ENCODE results near the gene NRXN2. TPM values are rescaled to one million over a fixed set of nuclear protein-coding genes. Genes with fewer than 3 reads are reported as not detected.

Gene NRXN2
- total RNA-seq, 1 experiment from 2014 or later = 0.15 TPM

- POLR2A ChIA-PET = no interaction called here
- no peak for DNase-seq (ENCODE audit: low read depth, low spot score)
Measured at GRCh38 chr11:64603411-64604110, 119.4 kb downstream of the NRXN2 start.

DNA sequence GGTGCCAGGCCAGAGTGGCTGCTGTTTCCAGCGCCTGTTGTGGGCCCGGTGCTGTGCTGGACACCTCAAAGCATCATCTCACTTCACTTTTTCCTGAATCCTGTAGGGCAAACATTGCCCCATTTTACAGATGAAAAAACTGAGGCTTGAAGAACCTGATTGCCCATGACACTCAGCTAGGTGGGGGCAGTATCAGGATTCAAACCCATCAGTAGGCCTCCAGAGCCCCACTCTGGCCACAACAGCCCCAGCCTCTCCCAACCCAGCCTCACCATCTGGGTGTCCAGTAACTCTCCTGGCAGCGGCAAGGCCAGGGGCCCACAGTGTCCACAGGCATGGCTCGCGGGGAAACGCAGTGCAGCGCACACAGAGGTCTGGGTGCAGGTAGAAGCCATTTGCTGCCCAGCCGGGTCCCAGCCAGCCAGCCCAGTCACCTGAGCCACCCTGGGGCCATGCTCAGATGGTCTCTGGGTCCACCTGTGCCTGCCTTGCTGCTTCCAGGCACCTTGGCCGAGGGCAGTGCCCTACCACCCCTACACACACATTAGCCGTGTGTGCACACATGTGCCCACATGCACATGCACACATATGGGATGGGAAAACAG is 120.4 kb downstream of the NRXN2 start:
- ChIA-PET CTCF (no interaction called here), POLR2A (no interaction called here)
- intact Hi-C loops (cut with micrococcal nuclease; ENCODE audit: unreplicated experiment) = no loop called here
- Histone ChIP-seq H3K27me3 (ENCODE audit: control insufficient read depth, insufficient read depth, low read length) (no peaks in the 10 kb centered on the region), H3K27ac (ENCODE audit: low read length) (no peak overlapping the region), H3K36me3 (ENCODE audit: control insufficient read depth, insufficient read depth, low read length) (no peaks in the 10 kb centered on the region), H3K4me3 (ENCODE audit: low read depth in 2 of 2, low read length in 2 of 2) (no peak overlapping the region), H3K9me3 (ENCODE audit: control insufficient read depth, insufficient read depth, low read depth, low read length) (no peaks in the 10 kb centered on the region), H3K4me1 (ENCODE audit: control insufficient read depth, insufficient read depth, low read length) (0 out of 2 replicates have a peak, but pooled peaks cover 3% of the 10 kb centered on the region)
- ATAC-seq (no peak), DNase-seq (ENCODE audit: low read depth, low spot score) (no peak)
- no peak for TF ChIP-seq CTCF (IDR thresholded peaks at IDR 0.05)
- TF ChIP-seq POLR2AphosphoS5 (IDR thresholded peaks at IDR 0.05; ENCODE audit: low read depth, low read length) = no peak
- TF ChIP-seq TCF7L2 (IDR thresholded peaks at IDR 0.05; ENCODE audit: low read depth, low read length) = no peak
- TF ChIP-seq SIN3A (IDR thresholded peaks at IDR 0.05; ENCODE audit: borderline replicate concordance, insufficient read depth, low read depth, low read length) = no peak
- TF ChIP-seq, protein P1, sequence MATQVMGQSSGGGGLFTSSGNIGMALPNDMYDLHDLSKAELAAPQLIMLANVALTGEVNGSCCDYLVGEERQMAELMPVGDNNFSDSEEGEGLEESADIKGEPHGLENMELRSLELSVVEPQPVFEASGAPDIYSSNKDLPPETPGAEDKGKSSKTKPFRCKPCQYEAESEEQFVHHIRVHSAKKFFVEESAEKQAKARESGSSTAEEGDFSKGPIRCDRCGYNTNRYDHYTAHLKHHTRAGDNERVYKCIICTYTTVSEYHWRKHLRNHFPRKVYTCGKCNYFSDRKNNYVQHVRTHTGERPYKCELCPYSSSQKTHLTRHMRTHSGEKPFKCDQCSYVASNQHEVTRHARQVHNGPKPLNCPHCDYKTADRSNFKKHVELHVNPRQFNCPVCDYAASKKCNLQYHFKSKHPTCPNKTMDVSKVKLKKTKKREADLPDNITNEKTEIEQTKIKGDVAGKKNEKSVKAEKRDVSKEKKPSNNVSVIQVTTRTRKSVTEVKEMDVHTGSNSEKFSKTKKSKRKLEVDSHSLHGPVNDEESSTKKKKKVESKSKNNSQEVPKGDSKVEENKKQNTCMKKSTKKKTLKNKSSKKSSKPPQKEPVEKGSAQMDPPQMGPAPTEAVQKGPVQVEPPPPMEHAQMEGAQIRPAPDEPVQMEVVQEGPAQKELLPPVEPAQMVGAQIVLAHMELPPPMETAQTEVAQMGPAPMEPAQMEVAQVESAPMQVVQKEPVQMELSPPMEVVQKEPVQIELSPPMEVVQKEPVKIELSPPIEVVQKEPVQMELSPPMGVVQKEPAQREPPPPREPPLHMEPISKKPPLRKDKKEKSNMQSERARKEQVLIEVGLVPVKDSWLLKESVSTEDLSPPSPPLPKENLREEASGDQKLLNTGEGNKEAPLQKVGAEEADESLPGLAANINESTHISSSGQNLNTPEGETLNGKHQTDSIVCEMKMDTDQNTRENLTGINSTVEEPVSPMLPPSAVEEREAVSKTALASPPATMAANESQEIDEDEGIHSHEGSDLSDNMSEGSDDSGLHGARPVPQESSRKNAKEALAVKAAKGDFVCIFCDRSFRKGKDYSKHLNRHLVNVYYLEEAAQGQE (IDR thresholded peaks at IDR 0.05; ENCODE audit: insufficient read depth in 1 of 2, low read depth in 2 of 2, low read length in 1 of 2) = no peak
- BruUV-seq (replicated peaks) = no TSS peak
- in situ Hi-C loops (cut with HindIII; ENCODE audit: low pct_unique_long_range_greater_than_20kb, low sequenced_read_pairs) = no loop called here

More at GRCh38 chr11:64603411-64604110, 119.4 kb downstream of the NRXN2 start:
- no peaks in the 10 kb centered on the region for H3K9me3 ChIP-seq (ENCODE audit: control insufficient read depth, insufficient read depth, low read depth, low read length)
- 0 out of 2 replicates have a peak, but pooled peaks cover 3% of the 10 kb centered on the region for H3K4me1 ChIP-seq (ENCODE audit: control insufficient read depth, insufficient read depth, low read length)
- intact Hi-C loops (cut with micrococcal nuclease; ENCODE audit: unreplicated experiment) = no loop called here
- BruUV-seq (replicated peaks) = no TSS peak
- TF ChIP-seq CTCF (IDR thresholded peaks at IDR 0.05) = no peak
- TF ChIP-seq, protein P1 (IDR thresholded peaks at IDR 0.05; ENCODE audit: insufficient read depth in 1 of 2, low read depth in 2 of 2, low read length in 1 of 2) = no peak
- no peak for TF ChIP-seq POLR2AphosphoS5 (IDR thresholded peaks at IDR 0.05; ENCODE audit: low read depth, low read length)
- TF ChIP-seq SIN3A (IDR thresholded peaks at IDR 0.05; ENCODE audit: borderline replicate concordance, insufficient read depth, low read depth, low read length) = no peak
- TF ChIP-seq TCF7L2 (IDR thresholded peaks at IDR 0.05; ENCODE audit: low read depth, low read length) = no peak
- no peaks in the 10 kb centered on the region for H3K27me3 ChIP-seq (ENCODE audit: control insufficient read depth, insufficient read depth, low read length)
- CTCF ChIA-PET = no interaction called here
- in situ Hi-C loops (cut with HindIII; ENCODE audit: low pct_unique_long_range_greater_than_20kb, low sequenced_read_pairs) = no loop called here
- H3K36me3 ChIP-seq (ENCODE audit: control insufficient read depth, insufficient read depth, low read length) = no peaks in the 10 kb centered on the region
- no peak for ATAC-seq
- H3K4me3 ChIP-seq (ENCODE audit: low read depth in 2 of 2, low read length in 2 of 2) = no peak overlapping the region
- no peak overlapping the region for H3K27ac ChIP-seq (ENCODE audit: low read length)
